ENCODE measurements around the gene MGRN1. TPM values are rescaled to one million over a fixed set of nuclear protein-coding genes. Genes with fewer than 3 reads are reported as not detected.

MGRN1 gene
- total and polyA plus RNA-seq, 2 donors (not counting 3 experiments of a cell fraction or from before 2014, with no cell fraction given) = 15.6 to 73.0 TPM

GRCh38 chr16:4685292-4685691, 60.7 kb downstream of the MGRN1 start:
- Histone ChIP-seq H2AFZ (ENCODE audit: low read depth, low read length) (no peak overlapping the region), H3K4me2 (ENCODE audit: insufficient read depth, low read length) (no peak overlapping the region), H3K27ac (ENCODE audit: insufficient read depth, low read depth, low read length) (no peak overlapping the region), H3K27me3 (ENCODE audit: control insufficient read depth in 2 of 2, insufficient read depth in 2 of 2, low read length in 2 of 2) (no peaks in the 10 kb centered on the region), H3K9ac (replicated peaks; ENCODE audit: extremely low read depth, insufficient read depth, low read length) (no peak overlapping the region), H3K36me3 (ENCODE audit: control insufficient read depth in 2 of 2, extremely low read depth in 1 of 2, insufficient read depth in 2 of 2, low read length in 2 of 2) (peaks cover 4 to 57% of the 10 kb centered on the region in 2 experiments), H3K79me2 (ENCODE audit: control insufficient read depth, insufficient read depth, low read length) (no peaks in the 10 kb centered on the region), H3K9me3 (replicated peaks; ENCODE audit: control insufficient read depth, insufficient read depth, low read length) (no peaks in the 10 kb centered on the region), H3K4me3 (replicated peaks in 1 of 3; ENCODE audit: insufficient read depth in 1 of 3, low read depth in 1 of 3, low read length in 3 of 3) (no peak overlapping the region), H3K9me1 (replicated peaks; ENCODE audit: control insufficient read depth, extremely low read depth, insufficient read depth, low read length) (no peaks in the 10 kb centered on the region), H4K20me1 (replicated peaks; ENCODE audit: control insufficient read depth, extremely low read depth, insufficient read depth, low read length) (no peaks in the 10 kb centered on the region), H3K4me1 (ENCODE audit: control insufficient read depth, extremely low read depth, insufficient read depth, low read length) (no peaks in the 10 kb centered on the region)
- dilution Hi-C loops (cut with MboI; ENCODE audit: extremely low pct_ligation_motif_present, low sequenced_read_pairs) (no loop called here), intact Hi-C loops (cut with micrococcal nuclease) (no loop called here)
- FAIRE-seq (no peak), DNase-seq (ENCODE audit: low read depth, low spot score) (no peak)
- BruUV-seq (replicated peaks) = no TSS peak
- ChIA-PET CTCF (interaction anchor here (1.5 kb wide), 1 partner anchor 11 kb away, joined by 3 read pairs; no protein-coding TSS in a partner anchor), POLR2A (no interaction called here)
- TF ChIP-seq JUN (IDR thresholded peaks at IDR 0.05; ENCODE audit: borderline replicate concordance, insufficient read depth, insufficient read length, low read depth) (no peak), MYC (IDR thresholded peaks at IDR 0.05; ENCODE audit: low read depth, low read length) (no peak), CTCF (IDR thresholded peaks at IDR 0.05; ENCODE audit: extremely low read depth in 1 of 2, insufficient read depth in 1 of 2, low read depth in 1 of 2, low read length in 2 of 2) (no peak), GATA2 (IDR thresholded peaks at IDR 0.05; ENCODE audit: insufficient read depth, insufficient read length, low read depth, low read length) (no peak), EZH2 (IDR thresholded peaks at IDR 0.05; ENCODE audit: borderline replicate concordance, low read depth, low read length, severe bottlenecking) (no peak), FOS (IDR thresholded peaks at IDR 0.05; ENCODE audit: borderline replicate concordance, insufficient read depth, low read length) (no peak), MAX (IDR thresholded peaks at IDR 0.05; ENCODE audit: insufficient read depth, insufficient read length) (no peak), POLR2AphosphoS5 (IDR thresholded peaks at IDR 0.05; ENCODE audit: insufficient read depth, low read depth, low read length) (no peak), POLR2A (IDR thresholded peaks at IDR 0.05; ENCODE audit: low read depth, low read length) (no peak)

Measured in endothelial cell of umbilical vein (primary cell).